OCI-M2 (cell line): Measurements from ENCODE around the gene MTHFR.
A peak's percentile ranks its signal among the peaks of the same experiment; 100 is the strongest.

Source experiments
- DNase-seq: peaks from one replicate; lab custom pipeline; 2025; ENCODE audit not compliant: unreplicated experiment; lab: John Stamatoyannopoulos, UW

Gene MTHFR

DNA sequence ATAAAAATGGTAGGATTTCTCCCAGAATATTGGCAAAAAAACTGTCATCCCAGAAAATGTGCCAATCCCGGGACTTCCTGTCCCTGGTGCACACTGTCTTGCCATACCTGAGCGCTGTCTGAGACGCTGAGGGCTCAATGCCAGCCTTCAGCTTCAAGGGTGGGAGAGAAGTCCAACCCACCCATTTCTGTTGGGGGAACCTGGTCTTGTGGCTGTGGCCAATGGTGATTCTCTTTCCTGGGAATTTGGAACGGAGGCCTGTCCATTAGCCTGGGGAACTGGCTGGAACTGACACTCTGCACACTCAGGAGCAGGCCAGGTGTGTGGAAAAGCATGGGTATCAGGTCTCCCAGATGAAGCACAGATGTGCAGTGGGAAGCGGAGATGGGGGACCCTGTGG lies 6.7 kb downstream of the MTHFR start:
- DNase-seq = no peak

DNA sequence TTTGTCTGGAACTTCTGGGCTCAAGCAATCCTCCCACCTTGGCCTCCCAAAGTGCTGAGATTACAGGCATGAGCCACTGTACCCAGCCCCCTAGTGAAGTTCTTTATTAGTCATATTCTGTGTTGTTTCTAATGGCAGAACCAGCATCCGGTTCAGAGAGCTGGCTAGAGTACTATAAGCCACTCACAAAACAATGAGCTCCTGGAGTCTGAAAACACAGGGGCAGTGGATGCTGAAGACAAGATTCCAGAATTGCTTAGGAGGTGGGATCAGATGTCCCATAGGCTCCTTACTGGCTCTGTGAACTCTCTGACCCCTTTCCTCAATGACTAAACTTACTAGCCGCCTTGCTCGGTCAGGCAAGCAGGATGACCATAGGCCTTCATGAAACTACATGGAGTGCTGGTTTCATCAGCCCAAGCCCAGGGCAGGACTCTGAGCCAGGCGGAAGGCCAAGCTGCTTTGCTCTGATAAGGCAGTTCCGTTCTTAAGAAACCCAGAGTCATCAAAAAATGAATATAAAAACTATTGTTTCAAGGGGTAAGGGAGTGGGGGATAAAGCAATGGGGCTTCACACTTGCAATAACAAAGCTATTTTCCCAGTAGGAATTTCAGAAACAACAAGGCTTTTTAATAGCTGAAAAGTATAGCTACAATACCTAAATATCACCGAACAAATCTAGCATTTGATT lies 8.1 kb downstream of the MTHFR start:
- peak; percentile 64 for DNase-seq

- no peak for DNase-seq
Observed at GRCh38 chr1:11796036-11796828, 9.5 kb downstream of the MTHFR start.

GRCh38 chr1:11795238-11795890 lies 10.4 kb downstream of the MTHFR start:
- no peak for DNase-seq

- no peak for DNase-seq
Observed at GRCh38 chr1:11794446-11795237, 11.1 kb downstream of the MTHFR start.

DNA sequence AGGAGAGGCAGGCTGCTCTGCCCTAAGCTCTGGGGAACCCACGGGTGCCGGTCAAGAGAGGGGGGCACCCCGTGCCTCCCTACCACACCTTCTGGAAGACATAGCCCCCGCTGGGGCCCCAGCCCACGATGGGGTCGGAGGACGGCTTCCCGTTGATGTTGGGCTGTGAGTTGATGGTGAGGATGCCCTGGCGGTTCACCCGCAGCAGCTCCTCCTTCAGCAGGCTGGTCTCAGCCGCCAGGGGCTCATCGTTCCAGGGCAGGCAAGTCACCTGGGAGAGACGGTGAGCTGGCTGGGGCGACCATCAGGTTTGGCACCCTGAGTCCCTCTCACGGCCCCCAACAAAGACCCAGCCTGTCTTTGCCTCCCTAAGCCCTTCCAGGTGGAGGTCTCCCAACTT lies 11.9 kb downstream of the MTHFR start:
- DNase-seq = no peak

DNA sequence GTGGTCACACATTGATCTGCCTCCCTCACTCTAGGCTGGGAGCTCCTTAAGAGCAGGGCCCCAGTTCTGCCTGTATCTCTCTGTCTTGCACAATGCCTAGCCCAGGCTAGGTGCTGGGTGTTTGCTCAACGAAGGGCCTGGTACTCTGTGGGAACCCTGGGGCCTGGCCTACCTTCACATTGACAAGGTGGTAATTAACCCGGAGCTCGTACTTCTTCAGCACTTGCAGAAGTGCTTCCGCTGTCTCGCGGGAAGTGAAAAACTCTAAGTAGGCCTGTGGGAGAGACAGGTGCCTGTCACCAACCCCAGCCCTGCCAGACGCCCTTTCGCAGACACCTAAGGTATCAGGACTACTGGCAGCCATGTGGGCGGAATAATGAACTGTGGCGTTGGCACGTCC lies 13.7 kb downstream of the MTHFR start:
- DNase-seq = no peak

DNA sequence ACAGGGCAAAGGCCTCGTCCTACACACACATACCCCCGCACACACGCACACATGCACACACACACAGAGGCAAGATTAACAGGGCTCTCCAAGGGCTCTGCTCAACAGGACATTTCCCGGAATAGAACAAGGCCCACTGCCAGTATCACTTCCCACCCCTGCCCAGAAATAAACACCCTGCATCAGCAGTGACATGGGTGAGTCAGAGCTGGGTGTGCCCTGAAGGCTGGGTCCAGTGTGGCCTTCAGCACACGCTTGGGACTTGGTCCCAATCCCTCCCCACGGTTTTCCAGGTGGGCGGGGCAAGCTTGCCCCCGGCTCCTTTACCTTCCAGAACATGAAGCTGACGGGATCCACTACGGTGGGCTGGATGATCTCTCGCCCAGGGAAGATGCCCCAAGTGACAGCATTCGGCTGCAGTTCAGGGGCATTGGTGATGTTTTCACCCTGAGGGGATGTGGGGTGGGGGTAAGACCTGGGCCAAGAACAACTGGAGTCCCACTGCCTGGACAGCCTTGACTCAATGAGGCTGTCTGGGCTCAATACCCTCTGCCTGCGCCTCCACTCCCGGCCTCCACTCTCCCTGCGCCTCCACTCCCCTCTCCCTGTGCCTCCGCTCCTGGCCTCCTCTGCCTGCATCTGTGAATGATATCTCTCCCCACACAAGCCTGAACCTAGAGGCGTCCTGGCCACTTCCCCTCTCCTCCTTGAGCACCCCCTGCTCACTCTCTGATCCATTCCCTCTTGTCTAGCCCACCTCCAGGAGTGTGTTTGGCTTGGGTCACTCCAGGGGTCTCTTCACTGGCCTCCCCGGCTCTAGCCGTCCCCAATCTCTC lies 14.7 kb downstream of the MTHFR start:
- no peak for DNase-seq

DNA sequence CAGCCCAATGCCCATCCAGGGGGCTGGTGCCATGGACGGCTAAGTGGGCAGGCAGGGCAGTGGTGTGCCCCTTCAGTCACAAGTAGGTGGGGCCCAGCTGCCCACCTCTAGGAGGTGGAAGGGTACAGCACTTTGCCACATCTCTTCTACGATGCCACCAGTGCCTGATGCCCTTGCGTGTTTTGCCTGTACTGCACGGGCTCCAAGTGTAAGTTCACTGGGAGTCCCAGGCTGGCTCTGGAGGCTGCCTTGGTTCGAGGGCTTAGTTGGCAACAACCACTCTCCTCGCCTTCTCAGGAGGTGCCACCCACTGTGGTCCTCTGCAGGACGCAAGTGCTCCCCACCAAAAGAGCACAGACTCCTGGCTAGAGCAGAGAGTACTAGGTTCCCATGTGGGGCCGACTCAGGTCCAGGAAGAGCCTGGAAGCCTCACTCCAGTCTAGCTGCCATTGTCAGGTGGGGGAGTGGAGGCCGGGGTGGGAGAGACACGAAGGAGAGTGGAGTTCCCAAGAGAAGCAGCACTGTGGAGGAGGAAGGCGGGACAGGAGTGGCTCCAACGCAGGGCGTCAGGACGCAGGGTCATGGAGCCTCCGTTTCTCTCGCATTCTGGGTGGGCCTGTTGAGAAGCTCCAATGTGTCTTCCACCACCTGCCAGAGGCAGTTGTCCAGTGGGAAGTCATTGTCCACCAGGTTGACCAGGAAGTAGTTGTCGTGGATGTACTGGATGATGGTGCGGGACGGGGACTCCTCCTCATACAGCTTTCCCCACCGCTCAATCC lies 15.5 kb downstream of the MTHFR start:
- no peak for DNase-seq

DNA sequence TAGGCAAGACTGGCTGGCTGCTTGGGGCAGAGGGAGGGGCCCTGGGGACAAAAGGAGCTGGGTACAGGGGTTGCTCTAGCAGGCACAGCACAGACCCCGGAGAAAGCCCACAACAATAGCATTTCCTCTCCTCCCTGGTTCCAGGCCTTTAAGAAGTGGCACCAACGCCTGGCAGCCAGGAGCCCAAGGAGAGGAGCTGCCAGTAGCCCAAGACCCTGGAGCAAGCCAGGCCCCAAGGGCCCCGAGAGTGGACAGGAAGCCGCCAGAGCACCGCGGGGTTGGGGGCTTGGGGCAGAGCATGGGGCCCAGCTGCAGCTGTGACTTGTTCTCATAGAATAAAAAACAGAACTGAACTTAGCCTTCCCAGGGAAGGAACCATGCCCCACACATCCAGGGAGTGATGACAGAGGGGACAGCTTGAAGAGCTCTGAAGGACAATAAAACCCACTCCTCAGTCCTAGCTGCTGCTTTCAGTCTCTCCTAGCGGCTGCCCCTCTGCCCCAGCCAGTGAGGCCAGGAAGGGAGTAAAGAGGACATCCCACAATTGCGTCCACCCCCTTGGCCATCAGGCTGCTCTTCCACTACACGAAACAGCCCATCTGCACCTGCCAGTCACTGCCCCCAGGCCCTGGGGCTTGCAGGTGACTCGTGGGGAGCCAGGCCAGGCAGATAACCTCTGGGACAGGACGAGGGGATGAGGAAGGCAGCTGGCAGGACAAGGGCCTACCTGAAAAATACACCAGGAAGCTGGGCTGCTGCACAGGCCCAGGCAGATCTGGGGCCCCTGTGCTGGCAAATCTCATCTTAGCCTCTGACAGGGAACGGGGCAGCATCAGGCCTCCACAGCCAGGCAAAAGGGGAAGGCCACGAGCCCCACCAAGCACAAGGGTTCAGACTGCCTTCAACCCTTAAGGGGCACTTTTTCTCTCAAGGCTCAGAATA lies 16.4 kb downstream of the MTHFR start:
- no peak for DNase-seq

DNA sequence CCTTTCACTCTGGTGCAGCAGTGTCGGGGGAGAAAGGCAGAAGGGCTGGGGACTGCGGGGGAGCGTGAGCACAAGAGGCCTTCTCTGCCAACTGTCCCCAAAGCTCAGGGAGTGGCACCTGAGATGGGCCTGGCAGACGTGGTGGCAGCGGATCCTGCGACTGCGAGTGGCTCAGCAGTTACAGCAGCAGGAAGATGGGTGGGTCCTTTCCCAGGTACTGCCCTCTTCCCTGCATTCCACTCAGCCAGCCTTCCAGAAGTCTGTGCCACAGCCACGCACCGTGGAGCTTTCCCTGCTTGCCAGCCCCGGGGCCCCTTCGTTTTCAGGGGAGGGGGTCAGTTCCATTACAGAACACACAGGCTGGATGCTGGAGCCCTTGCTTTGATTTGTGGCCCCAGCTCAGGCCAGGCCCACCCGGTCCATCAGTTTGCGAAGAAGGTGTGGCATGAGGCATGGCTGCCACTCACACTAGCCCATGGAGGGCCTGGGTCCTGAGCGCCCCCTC lies 17.2 kb downstream of the MTHFR start:
- no peak for DNase-seq

DNA sequence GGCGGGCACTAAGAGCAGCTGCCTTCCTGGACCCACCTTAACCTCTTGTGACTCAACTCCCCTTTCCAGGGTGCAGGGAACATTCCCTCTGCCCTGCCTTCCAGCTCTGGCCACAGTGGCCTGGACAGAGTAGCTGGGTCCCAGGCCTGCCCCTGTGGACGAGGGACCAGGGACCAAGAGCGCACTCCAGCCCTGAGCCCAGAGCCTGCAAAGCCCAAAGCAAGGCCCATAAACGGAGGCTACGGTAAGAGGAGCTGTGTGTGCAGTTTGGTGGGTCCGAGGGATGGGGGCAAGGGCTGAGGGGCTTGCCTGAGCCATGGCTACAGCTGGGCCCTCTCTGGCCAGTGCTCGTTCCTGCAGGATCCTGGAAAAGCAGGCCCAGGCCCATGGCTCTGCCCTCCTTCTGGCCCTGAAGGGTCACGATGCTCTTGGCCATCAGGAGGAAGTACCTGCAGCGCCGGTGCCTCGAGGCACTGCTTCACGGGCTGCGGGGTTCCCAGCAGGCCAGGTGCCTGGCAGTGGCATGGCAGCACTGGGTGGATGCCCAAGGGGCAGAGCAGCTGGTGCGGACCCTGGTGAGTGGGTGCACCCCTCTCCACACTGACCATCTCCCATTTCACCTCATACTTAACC lies 17.8 kb downstream of the MTHFR start:
- no peak for DNase-seq

DNA sequence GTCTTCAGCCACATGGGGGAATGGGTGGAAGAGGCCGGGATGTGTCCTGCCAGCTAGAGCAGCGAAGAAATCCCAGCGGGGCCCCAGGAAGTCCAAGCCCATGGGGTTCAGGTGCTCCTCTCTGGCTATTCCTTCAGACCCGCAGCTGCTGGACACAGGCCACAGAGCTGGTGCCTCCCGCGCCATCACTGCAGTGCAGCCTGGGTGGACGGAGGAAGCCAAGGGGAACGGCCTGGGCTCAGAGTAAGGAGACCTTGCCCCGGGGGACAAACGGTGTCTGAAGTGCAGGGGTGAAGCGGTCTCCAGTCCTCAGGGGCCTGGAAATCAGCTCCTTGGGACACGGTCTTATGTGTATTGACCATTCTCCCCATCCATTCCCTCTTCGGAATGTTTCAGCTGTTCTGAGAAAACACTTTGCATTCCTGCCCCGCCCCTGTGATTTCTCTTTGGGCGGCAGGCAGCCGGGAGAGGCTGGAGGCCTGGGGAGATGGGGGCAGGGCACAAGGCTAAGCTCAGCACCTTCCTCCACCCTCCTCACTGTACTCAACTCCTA lies 18.4 kb downstream of the MTHFR start:
- DNase-seq = no peak

DNA sequence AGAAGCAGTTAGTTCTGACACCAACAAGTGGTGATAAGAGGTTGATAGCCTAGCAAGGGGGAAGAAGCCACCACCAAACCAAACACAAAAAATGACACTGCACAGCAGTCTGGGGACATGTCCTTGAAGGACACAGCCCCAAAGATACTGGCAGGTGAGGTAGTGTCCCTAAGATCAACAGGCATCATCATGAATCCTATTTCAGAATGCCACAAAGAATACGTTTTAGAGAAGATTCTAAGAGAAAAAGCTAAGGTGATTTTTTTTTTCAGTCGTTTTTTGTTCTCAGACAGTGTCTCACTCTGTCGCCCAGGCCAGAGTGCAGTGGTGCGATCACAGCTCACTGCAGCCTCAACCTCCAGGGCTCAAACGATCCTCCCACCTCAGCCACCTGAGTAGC lies 19.6 kb downstream of the MTHFR start:
- no peak for DNase-seq

DNA sequence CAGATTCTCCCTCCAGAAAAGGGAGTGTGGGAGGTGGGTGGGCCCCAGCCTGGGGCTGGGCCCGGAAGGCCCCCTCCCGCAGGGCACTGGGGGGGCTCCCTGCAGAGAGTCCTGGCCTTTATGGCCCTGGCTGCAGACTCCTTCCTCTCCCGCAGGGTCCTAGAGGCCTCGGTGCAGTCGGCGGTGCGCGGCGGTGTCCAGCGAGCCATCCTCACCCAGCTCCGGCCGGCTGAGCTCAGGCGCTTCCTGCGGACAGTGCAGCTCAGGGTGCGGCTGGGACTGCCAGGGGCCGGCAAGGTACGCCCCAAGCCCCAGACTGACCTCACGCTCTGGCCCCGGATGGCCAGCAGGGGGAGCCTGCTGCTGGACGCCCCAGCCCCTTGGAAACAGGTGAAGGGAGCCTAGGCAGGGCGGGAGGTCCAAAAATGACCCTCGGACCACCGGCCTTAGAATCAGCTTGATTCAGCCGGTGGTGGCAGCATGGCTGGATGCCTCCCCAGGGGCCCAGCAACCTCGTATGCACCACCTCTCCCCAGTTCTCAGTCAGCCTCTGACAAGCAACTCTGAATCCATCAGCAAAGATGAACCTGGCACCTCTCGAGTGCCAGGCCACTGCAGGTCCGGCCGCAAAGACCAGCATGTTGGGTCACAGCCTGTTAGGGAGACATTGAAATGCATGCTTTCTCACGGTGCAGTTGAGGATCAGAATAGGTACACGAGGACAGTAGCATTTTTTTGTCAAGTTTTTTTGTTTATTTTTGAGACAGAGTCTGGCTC lies 20.6 kb downstream of the MTHFR start:
- no peak for DNase-seq

DNA sequence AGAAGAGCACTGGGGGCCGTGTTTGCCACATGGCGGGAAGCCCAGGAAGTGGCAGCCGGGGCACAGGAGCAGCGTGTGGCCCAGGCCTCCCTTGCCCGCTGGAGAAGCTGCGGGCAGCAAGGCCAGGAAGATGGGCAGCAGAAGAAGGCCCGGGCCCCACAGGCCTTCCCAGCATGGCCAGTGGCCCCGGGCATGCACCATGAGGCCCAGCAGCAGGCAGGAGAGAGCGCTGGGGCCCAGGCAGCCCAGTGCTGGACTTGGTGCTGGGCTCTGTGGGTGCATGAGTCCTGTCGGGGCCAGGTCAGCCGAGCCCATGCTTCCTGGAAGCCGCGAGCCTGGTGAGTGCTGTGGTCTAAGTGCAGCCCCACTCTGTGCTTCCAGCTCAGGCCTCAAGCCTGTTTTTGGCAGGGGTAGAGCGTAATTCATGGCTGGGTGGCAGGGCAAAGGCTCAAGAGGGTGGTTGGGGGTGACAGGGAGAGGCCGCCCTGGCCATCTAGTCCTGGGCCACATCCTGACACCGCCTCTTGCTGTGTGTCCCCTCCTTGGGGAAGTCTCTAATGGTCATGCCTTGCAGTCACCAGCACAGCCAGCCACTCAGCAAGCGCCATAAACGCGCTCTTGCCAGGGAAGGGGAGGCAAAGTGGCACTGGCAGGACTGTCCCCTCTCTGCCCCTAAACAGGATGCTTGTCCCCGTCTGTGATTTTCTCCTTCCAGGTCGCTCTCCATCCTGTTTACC lies 21.3 kb downstream of the MTHFR start:
- no peak for DNase-seq
